GM21423 (cell line): ENCODE results near the gene FAM181A.

ENCODE experiments used
- ATAC-seq: cut with Tn5 transposase; IDR thresholded peaks from one replicate; pipeline ENCODE4 v1.9.1; 2021; ENCODE audit warnings: mild to moderate bottlenecking, moderate library complexity; ENCODE audit not compliant: unreplicated experiment

The FAM181A gene

GRCh38 chr14:93903342-93904184, 23.6 kb upstream of the FAM181A start:
- no peak for ATAC-seq

- no peak for ATAC-seq
Observed at GRCh38 chr14:93905623-93906022, 21.5 kb upstream of the FAM181A start.

DNA sequence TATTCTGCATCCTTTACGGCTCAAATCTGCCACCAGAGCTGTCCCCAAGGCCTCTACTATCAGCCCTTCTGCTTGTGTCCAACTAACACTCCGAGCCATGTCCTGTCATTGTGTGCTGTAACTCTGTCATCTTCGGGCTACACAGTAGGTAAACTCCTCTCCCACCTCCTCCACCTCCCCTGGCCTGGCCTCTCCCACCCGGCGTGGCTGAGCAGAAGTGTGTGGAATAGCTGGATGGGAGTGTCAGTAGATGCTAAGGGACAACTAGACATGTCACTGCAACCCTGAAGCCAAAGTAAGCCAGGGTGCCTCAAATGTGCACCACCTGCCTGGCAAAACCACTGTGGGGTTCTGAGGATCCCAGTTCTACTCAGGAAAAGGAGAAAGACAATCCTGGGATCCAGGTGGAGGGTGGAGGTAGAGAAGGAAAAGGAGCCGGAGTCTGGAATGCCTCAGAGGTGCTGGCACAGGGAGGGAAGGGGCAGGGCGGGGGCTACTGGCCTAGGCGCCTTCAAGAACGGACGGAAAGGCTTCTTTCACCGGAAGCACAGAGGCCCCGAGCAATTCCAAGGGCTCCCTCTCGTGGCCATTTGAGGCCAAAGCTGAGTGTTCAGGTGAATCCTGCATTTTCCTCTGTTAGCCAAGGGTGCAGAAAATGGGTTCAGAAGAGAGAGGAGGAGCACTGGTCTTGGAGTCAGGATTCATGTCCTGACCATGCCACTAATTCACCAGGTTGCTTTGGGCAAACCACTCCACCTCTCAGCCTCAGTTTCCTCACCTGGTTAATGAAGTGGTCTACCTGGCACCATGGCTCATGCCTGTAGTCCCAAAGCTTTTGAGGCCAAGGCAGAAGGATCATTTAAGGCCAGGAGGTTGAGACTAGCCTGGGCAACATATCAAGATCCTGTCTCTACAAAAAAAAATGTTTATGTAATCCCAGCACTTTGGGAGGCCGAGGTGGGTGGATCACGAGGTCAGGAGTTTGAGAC, 20.5 kb upstream of the FAM181A start:
- peak; percentile 55 for ATAC-seq

DNA sequence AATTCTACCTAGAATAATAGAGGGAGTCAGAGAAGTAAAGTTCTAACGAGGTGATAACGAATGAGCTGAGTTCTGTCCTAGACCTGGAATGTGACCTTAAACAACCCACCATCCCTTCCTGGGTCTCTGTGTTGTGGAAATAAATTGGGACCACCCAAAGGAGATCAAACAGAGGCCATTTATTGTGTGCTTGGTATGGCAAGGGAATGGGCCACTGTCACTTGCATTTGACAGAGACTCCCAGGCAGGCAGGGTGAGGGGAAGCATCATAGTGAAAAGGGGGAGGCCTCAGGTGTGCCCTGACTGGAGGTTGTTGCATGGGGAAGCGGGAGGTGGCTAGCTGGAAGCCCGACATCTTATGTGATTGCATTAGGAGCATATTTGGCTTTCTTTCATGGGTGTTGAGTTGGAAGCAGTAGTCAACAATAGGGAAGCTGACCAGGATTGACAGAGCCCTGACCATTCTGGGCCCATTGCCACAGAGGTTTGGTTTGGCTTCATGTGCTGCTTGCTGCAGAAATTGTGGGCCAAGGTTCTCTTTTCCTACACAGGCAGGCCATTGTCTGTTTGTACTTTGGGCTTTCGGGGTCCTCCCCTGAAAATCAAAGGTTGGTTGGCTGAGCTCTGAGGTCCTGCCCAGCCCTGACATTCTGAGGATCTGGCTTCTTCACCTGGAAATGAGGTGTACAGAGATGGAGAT, 17.6 kb upstream of the FAM181A start:
- no peak for ATAC-seq

DNA sequence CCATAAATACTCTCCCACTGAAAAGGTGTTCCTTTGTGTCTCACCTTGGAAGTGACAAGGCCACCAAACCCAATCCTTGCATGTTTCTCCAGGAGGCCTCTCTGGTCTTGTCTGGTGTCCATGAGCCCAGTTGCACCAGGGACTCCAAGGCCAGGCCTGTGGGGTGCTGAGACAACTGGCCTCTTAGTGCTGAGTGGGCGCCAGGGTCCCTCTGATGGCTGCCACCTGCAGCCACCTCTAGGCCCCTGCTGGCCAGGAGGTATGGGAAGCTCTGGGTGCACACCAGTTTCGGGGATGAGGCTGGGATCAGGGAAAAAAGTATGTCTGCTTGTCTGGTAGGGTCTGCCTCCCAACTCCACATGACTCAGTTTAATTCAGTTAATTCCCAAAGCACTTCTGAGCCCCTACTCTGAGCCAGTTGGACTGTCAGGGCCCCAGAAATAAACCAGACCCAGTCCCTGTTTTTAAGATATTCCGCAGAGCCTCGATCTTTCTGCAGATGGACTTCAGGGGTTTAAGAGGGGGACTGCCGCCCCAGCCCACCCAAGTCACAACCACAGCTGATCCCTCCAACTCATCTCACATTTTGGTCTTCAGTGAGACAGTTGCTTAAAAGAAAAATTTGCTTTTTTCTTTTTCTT, 15.0 kb upstream of the FAM181A start:
- no peak for ATAC-seq

- ATAC-seq = no peak
Observed at GRCh38 chr14:93912782-93913181, 14.4 kb upstream of the FAM181A start.

- ATAC-seq = no peak
Observed at GRCh38 chr14:93914278-93914677, 12.9 kb upstream of the FAM181A start.

GRCh38 chr14:93915070-93915705, 12.0 kb upstream of the FAM181A start:
- ATAC-seq = no peak

DNA sequence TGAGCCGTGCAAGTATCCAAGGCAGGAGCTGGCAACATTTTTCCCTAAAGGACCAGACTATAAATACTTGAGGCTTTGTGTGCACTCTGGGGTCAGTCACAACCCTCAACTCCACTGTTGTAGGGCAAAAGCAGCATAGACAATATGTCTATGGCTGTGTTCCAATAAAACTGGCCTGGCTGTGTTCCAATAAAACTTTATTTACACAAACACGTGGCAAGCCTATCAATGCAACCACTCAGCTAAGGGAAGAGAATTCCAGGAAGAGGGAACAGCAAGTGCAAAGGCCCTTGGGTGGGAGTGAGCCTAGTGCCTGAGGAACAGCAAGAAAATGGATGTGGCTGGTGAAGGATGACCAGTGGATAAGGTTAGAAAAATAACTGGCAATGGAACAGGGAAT, 11.3 kb upstream of the FAM181A start:
- no peak for ATAC-seq

DNA sequence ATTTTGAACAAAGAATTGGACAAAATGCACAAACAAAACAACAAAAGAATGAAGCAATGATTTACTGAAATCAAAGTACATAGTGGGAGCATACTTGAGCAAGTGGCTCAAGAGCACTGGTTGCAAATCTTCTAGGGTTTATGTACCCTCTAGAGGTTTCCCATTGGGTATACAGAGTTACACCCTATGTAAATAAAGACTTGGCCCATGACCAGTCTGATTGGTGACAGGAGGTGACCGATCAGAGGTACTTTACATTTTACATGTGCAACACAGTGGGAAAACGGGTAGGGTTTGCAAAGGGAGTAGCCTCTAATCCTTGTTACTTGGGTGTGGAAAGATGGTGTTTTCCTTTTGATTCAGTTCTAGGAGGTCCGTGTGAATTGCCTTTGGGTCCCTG, 10.6 kb upstream of the FAM181A start:
- no peak for ATAC-seq

- ATAC-seq = no peak
Observed at GRCh38 chr14:93917141-93917540, 10.0 kb upstream of the FAM181A start.

DNA sequence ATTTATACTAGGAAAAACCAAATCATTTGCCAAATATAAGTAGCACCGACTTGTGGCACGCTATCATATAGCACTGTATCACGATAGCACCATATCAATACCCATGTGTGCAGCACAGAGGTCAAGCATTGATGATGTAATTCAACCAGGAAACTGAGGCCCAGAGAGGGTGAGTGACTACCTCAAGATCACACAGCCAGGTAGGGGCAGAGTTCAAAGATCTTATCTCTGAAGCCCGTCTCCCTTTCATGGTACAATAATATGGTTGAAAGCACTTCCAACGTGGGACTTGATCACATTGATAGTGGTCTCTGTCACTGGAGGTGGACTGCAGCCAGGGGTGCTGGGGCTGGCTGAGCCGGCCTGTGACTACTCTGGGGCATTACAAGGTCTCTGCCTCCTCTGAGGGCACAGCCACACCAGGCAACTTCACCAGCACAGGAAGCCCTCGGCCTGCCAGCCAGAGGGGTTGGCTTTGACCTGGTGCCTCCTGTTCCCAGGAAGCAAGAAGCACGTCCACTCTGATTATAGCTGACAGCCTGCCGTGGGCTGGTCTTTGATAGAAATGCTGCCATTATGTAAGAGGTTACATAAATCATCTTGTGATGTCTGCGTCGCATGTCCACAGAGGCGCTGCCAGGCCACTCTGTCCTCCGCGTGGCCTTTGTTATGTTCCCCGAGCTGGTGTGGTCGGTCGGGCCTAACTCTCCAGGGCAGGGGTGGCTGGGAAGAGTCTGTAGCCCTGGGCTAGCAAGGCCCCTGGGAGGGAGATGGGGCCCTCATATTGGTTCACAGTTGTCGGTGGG, 5.9 kb upstream of the FAM181A start:
- no peak for ATAC-seq

DNA sequence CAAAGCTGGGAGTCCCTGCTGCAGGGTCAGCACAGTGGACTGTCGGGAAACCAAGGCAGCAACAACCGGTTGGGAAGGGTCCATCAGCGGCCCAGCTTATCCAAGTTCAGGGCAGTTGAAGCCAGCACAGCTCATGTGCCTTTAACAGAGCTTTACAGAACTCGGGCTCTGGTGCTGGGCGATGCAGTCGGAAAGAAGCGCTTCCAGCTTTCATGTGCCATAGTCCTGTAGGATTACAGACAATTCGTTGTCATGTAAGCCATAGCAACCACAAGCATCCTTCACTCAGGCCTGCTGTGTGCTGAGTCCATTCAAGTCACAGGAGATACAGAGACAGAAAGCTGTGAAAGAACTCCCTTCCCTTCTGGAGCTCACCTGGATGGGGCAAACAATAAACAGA, 3.5 kb upstream of the FAM181A start:
- no peak for ATAC-seq

GRCh38 chr14:93924592-93925355, 2.4 kb upstream of the FAM181A start:
- no peak for ATAC-seq

DNA sequence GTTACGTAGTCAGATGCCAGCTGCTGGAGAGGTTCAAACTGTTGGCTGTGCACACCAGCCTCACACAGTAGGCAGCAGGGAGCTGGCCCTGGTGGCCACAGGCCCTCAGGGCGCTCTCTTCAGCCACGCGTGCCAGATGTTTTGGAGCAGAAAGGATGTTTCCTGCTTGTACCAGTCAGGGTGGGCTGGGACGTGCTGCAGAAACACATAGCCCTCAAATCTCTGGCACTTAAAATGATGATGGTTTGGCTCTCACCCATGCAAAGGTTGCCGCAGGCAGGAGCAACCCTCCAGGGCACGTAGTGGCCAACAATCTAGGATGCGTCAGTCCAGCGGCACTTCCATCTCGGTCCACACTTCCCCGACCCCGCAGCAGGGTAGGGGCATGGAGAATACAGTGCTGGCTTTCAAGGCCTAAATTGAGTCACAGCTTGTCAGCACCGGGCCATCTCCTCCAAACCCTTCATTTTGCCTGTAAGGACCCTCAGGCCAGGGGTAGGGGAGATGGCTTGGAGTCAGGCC, 1.7 kb upstream of the FAM181A start:
- ATAC-seq = no peak

- ATAC-seq = no peak
Observed at GRCh38 chr14:93926245-93926872, 785 bp upstream of the FAM181A start.

DNA sequence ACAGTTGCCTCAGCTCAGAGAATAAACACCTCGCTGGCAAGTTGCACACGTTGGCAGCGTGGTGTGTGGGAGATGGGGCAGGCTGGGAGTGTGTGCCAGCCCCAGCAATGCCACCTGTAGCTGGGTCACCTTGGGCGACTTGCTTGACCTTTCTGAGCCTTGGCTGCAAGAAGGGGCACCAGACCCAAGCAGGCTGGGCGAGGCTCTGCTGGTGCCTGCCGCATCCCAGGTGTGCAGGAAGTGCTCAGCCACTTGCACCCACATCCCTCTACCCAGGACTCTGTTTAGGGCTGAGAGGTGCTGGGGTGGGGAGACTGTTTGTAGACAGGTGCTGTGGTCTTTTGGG, 629 bp downstream of the FAM181A start:
- ATAC-seq = no peak
